KMS-11 (cell line): Measurements from ENCODE around the gene RHOU.

ENCODE experiments used
- H2AFZ ChIP-seq: fragments of 200-600 bp; sonication (generic); 2 replicates; pipeline ENCODE4 v1.6.1; 2016; ENCODE audit warnings: antibody characterized with exemption, mixed run types, low read depth
- H3K27ac ChIP-seq: fragments of 200-600 bp; sonication (generic); 2 replicates; pipeline ENCODE4 v1.6.1; 2016; ENCODE audit warnings: mild to moderate bottlenecking, mixed run types
- H3K27me3 ChIP-seq: fragments of 200-600 bp; sonication (generic); 2 replicates; pipeline ENCODE4 v1.6.1; 2017; ENCODE audit warnings: mild to moderate bottlenecking, low read depth, mixed run types, moderate library complexity; ENCODE audit not compliant: insufficient read depth
- H3K36me3 ChIP-seq: fragments of 200-600 bp; sonication (generic); 2 replicates; pipeline ENCODE4 v1.6.1; 2017; ENCODE audit warnings: mild to moderate bottlenecking, mixed run types; ENCODE audit not compliant: insufficient read depth
- H3K4me1 ChIP-seq: fragments of 200-600 bp; sonication (generic); 2 replicates; pipeline ENCODE4 v1.6.1; 2016; ENCODE audit warnings: mild to moderate bottlenecking, low read depth, mixed run types; ENCODE audit not compliant: poor library complexity, severe bottlenecking
- H3K4me2 ChIP-seq: fragments of 200-600 bp; sonication (generic); 2 replicates; pipeline ENCODE4 v1.7.0; 2016; ENCODE audit warnings: mild to moderate bottlenecking, mixed run types
- H3K4me3 ChIP-seq: fragments of 200-600 bp; sonication (generic); IDR thresholded peaks from 2 replicates; pipeline ENCODE4 v1.6.1; 2017; ENCODE audit warnings: low read depth, low read length, mixed read lengths; ENCODE audit not compliant: insufficient read depth
- H3K79me2 ChIP-seq: fragments of 200-600 bp; sonication (generic); 2 replicates; pipeline ENCODE4 v1.6.1; 2016; ENCODE audit warnings: low read depth, mixed run types; ENCODE audit not compliant: insufficient read depth
- H3K9ac ChIP-seq: fragments of 200-600 bp; sonication (generic); 2 replicates; pipeline ENCODE4 v1.6.1; 2016; ENCODE audit warnings: mild to moderate bottlenecking, mixed run types
- H4K20me1 ChIP-seq: fragments of 200-600 bp; sonication (generic); 2 replicates; pipeline ENCODE4 v1.6.1; 2016; ENCODE audit warnings: mild to moderate bottlenecking, mixed run types; ENCODE audit not compliant: insufficient read depth
- TF ChIP-seq, protein P1 (sequence below): fragments of 200-600 bp; sonication (generic); conservative IDR thresholded peaks from 2 replicates; pipeline ENCODE4 v1.6.1; 2017; ENCODE audit warnings: low read depth, mild to moderate bottlenecking, antibody characterized with exemption, low read length, moderate library complexity, mixed read lengths

Gene RHOU

DNA sequence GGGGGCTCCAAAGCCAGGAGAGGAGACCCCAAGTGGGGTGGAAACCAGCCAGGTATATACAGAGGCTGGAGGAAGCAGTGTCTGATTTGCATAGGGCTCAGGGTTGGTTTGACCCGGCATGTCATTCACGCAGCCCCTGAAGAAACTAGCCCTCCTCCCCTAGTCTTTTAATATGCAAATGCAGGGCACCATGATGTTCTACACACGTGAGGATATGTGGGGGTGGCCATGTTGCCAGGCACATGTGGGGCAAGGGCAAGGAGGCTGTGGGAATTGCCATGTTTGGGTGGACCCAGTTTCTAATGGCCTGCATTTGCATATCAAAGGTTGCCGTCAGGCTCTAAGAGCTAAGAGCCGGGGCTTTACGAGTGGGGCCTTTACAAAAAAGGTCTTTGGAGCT, 12.0 kb upstream of the RHOU start:
- TF ChIP-seq, protein P1, sequence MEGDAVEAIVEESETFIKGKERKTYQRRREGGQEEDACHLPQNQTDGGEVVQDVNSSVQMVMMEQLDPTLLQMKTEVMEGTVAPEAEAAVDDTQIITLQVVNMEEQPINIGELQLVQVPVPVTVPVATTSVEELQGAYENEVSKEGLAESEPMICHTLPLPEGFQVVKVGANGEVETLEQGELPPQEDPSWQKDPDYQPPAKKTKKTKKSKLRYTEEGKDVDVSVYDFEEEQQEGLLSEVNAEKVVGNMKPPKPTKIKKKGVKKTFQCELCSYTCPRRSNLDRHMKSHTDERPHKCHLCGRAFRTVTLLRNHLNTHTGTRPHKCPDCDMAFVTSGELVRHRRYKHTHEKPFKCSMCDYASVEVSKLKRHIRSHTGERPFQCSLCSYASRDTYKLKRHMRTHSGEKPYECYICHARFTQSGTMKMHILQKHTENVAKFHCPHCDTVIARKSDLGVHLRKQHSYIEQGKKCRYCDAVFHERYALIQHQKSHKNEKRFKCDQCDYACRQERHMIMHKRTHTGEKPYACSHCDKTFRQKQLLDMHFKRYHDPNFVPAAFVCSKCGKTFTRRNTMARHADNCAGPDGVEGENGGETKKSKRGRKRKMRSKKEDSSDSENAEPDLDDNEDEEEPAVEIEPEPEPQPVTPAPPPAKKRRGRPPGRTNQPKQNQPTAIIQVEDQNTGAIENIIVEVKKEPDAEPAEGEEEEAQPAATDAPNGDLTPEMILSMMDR, result no peak
- Histone ChIP-seq H3K27ac (no peak overlapping the region), H3K79me2 (no peaks in the 10 kb centered on the region), H3K9ac (no peak overlapping the region), H3K4me1 (no peaks in the 10 kb centered on the region), H3K27me3 (no peaks in the 10 kb centered on the region), H3K36me3 (no peaks in the 10 kb centered on the region), H4K20me1 (no peaks in the 10 kb centered on the region), H3K4me3 (no peak overlapping the region), H2AFZ (no peak overlapping the region), H3K4me2 (no peak overlapping the region)

DNA sequence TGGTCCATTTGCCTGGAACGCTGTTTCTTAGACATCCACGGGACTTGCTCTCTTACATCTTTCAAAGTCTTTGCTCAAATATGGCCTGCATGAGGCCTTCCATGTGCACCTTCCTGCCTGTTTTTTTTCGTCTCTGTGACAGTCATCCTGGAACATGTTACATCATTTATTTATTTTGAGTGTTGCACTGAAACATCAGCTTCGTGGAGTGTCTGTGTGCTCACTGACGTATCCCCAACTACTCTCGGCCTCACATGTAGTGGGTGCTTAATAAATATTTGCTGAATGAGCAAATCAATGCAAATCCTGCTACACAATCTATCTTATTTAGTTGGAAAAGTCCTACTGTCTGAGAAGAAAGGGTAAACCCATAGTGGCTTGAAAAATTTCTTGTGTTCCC, 11.4 kb upstream of the RHOU start:
- H3K27ac ChIP-seq, result no peak overlapping the region
- no peak overlapping the region for H2AFZ ChIP-seq
- no peak overlapping the region for H3K9ac ChIP-seq
- no peak overlapping the region for H3K4me3 ChIP-seq
- TF ChIP-seq, protein P1, result no peak
- no peaks in the 10 kb centered on the region for H3K79me2 ChIP-seq
- H3K4me1 ChIP-seq, result no peaks in the 10 kb centered on the region
- no peaks in the 10 kb centered on the region for H4K20me1 ChIP-seq
- H3K36me3 ChIP-seq, result no peaks in the 10 kb centered on the region
- no peaks in the 10 kb centered on the region for H3K27me3 ChIP-seq
- H3K4me2 ChIP-seq, result no peak overlapping the region

DNA sequence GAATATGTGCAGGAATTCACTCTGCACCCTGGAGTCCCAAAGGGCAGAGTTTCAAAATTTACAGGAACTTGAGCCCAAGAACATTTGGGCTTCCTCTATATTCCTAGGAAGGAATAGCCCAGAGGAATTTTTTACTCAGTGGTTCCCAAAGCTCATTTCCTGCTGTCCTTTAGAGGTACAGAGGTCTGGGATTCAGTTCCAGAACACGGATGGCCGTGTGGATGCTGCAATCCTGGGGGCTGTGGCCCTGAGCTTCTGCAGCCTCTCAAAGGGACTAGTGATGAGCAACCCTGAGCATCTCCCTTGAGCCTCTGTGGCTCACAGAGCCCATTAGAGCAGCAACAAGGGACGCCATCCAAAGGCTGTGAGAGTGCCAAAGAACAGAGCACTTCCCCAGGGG, 10.1 kb upstream of the RHOU start:
- Histone ChIP-seq H2AFZ (no peak overlapping the region), H3K4me3 (no peak overlapping the region), H3K27ac (no peak overlapping the region)

DNA sequence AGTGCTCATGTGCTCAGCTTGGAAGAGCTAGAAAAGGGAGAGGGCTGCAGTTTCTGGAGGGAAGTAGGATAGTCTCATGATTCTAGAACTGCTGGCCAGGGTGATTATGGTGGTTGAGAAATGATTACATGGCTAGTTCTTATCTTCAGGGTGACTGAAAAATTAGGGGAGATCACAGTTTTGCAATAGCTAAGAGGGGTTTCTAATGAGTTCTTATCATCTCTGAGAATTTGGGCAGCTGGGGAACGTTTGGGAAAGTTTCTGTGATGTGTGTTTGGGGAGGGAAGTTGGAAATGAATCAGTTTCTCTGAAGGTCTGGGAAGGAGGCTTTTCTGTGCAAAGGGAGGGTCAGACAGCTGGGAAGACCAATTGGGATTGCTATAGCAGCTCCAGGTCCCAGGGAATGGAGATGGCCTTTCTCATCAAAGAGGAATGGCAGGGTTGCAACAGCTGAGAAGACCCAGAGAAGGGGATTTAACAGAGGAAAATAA, 7.6 kb upstream of the RHOU start:
- no peak overlapping the region for H3K27ac ChIP-seq
- H3K9ac ChIP-seq, result no peak overlapping the region

More for the DNA sequence above, 10.1 kb upstream of the RHOU start:
- no peaks in the 10 kb centered on the region for H3K4me1 ChIP-seq
- no peaks in the 10 kb centered on the region for H4K20me1 ChIP-seq
- H3K4me2 ChIP-seq, result no peak overlapping the region
- no peaks in the 10 kb centered on the region for H3K79me2 ChIP-seq
- TF ChIP-seq, protein P1, result no peak
- H3K27me3 ChIP-seq, result no peaks in the 10 kb centered on the region
- H3K9ac ChIP-seq, result no peak overlapping the region
- no peaks in the 10 kb centered on the region for H3K36me3 ChIP-seq

More for the DNA sequence above, 7.6 kb upstream of the RHOU start:
- TF ChIP-seq, protein P1, result no peak
- Histone ChIP-seq H3K79me2 (no peaks in the 10 kb centered on the region), H3K36me3 (no peaks in the 10 kb centered on the region), H3K27me3 (no peaks in the 10 kb centered on the region), H4K20me1 (no peaks in the 10 kb centered on the region), H3K4me1 (no peaks in the 10 kb centered on the region), H2AFZ (no peak overlapping the region), H3K4me3 (no peak overlapping the region), H3K4me2 (no peak overlapping the region)
